Endothelial cell (in vitro differentiated cells): ENCODE data around the gene MAPK8IP1. TPM values are rescaled to one million over a fixed set of nuclear protein-coding genes. Genes with fewer than 3 reads are reported as not detected.

Source experiments
- DNase-seq: peaks from one replicate; pipeline ENCODE4 v3.0.0; 2021; ENCODE audit warnings: low spot score
- H3K27ac Mint-ChIP-seq: one replicate; pipeline ENCODE4 v1.8.0; 2021; ENCODE audit warnings: mixed read lengths, inconsistent platforms; ENCODE audit not compliant: unreplicated experiment
- H3K27me3 Mint-ChIP-seq: one replicate; pipeline ENCODE4 v1.8.0; 2021; ENCODE audit warnings: mild to moderate bottlenecking, moderate library complexity, mixed read lengths, inconsistent platforms; ENCODE audit not compliant: unreplicated experiment
- H3K36me3 Mint-ChIP-seq: one replicate; pipeline ENCODE4 v1.8.0; 2021; ENCODE audit warnings: mild to moderate bottlenecking, low read depth, mixed read lengths, inconsistent platforms; ENCODE audit not compliant: unreplicated experiment
- H3K4me1 Mint-ChIP-seq: one replicate; pipeline ENCODE4 v1.8.0; 2021; ENCODE audit warnings: mild to moderate bottlenecking, mixed read lengths, inconsistent platforms; ENCODE audit not compliant: unreplicated experiment
- H3K4me3 Mint-ChIP-seq: one replicate; pipeline ENCODE4 v1.8.0; 2021; ENCODE audit warnings: mild to moderate bottlenecking, mixed read lengths, inconsistent platforms; ENCODE audit not compliant: unreplicated experiment
- H3K9me3 Mint-ChIP-seq: one replicate; pipeline ENCODE4 v1.8.0; 2021; ENCODE audit warnings: mixed read lengths, inconsistent platforms; ENCODE audit not compliant: unreplicated experiment
- total RNA-seq: library from RNA; stranded (reverse); fragmentation: NEBNext Ultra II Directional; extraction: Animal tissue kit (Norgen Biotek cat#: 25700); gene quantifications from one replicate; pipeline ENCODE4 v1.2.1, GENCODE V29; 2021; ENCODE audit not compliant: unreplicated experiment
- TF ChIP-seq, protein P1 (sequence below): fragments of 200-600 bp; sonication (generic); IDR thresholded peaks from one replicate; pipeline ENCODE4 v1.5.0; 2021; ENCODE audit warnings: antibody characterized with exemption; ENCODE audit not compliant: unreplicated experiment

The MAPK8IP1 gene
- total RNA-seq, 1 donor from 2014 or later: 3.7 TPM

DNA sequence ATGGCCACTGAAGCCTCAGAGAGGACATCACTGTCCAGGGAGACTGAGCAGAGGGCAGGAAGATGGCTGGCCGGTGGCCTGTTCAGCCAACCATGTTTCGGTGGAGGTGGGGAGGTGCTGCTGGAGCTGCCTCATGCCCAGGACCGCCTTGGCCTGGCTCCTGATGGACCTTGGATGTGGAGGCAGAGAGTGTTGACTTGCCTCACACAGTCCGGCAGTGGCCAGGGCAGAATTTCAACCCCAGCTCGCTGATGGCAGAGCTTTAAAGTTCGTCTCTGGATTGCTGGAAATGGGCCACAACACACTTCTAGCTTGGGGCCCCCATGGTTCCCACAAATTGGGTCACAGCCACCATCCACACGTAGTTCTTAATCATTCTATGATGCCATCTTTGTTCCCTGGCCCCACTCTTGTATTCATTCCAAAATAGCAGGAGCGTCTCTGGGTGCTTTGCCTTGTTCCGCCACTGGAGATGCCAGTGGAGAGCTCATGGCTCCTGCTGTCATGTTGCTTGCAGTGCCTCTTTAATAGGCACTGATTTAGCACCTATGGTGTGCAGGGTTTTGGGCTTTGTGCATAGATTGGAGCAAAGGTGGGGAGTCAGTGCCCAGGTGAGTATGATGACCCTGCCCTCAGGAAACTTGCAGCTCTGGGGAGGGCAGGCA lies 5.6 kb downstream of the MAPK8IP1 start:
- H3K27me3 Mint-ChIP-seq: peaks cover 17% of the 10 kb centered on the region
- H3K4me3 Mint-ChIP-seq: no peak overlapping the region
- DNase-seq: no peak
- H3K9me3 Mint-ChIP-seq: no peaks in the 10 kb centered on the region
- no peaks in the 10 kb centered on the region for H3K4me1 Mint-ChIP-seq
- H3K36me3 Mint-ChIP-seq: peaks cover 3% of the 10 kb centered on the region
- H3K27ac Mint-ChIP-seq: no peak overlapping the region
- TF ChIP-seq, protein P1, sequence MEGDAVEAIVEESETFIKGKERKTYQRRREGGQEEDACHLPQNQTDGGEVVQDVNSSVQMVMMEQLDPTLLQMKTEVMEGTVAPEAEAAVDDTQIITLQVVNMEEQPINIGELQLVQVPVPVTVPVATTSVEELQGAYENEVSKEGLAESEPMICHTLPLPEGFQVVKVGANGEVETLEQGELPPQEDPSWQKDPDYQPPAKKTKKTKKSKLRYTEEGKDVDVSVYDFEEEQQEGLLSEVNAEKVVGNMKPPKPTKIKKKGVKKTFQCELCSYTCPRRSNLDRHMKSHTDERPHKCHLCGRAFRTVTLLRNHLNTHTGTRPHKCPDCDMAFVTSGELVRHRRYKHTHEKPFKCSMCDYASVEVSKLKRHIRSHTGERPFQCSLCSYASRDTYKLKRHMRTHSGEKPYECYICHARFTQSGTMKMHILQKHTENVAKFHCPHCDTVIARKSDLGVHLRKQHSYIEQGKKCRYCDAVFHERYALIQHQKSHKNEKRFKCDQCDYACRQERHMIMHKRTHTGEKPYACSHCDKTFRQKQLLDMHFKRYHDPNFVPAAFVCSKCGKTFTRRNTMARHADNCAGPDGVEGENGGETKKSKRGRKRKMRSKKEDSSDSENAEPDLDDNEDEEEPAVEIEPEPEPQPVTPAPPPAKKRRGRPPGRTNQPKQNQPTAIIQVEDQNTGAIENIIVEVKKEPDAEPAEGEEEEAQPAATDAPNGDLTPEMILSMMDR: no peak

DNA sequence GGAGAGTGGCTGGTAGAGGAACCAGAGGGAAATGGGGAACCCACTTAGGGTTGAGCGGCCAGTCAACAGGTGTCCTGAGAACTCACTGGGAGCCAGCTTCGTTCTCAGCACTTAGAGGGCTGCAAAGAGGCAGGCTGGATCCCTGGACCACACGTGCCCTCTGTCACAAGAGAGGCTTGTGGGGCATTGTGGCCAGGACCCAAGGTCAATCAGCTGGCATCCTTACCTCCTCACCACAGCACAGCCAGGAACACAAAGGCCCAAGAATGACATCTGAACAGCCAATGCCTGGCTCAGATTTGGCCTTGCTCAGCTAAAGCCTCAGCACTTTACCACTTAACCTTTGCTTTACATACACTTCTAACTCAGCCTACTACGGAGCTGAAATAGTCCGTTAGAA lies 7.4 kb downstream of the MAPK8IP1 start:
- peaks cover 3% of the 10 kb centered on the region for H3K36me3 Mint-ChIP-seq
- H3K27ac Mint-ChIP-seq: no peak overlapping the region
- H3K4me1 Mint-ChIP-seq: no peaks in the 10 kb centered on the region
- no peaks in the 10 kb centered on the region for H3K9me3 Mint-ChIP-seq
- H3K4me3 Mint-ChIP-seq: no peak overlapping the region
- H3K27me3 Mint-ChIP-seq: peaks cover 18% of the 10 kb centered on the region
- DNase-seq: no peak
- TF ChIP-seq, protein P1: no peak

DNA sequence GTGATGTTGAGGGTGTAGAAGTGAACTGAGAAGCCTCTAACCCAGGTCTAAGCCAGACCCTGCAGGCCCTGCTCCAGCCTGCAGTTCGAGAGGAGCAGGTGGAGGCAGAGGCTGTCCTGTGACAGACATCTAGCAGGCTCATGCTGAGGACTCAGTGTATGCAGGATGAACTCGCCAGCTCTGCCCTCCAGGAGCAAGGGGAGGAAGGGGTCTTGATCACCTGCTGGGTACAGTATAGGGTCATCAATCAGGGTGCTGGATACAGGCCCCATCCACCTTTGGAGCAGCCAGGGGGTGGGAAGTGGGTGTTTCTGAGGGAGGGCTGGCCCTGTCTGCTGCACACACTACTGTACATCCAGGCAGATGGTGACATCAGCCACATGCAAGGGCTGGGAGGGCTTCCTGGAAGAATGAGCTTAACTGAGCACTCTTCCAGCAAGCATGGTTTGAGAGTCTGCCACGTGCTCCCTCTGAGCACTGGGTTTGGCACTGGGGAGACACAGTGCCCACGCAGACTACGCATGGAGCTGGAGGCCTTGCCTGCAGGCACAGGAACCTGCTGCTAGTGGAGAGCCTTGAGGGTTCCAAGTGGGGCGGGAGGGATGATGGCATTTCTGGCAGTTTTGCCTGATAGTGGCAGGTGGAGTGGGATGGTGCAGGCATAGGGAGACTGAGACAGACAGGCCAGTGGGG lies 9.2 kb downstream of the MAPK8IP1 start:
- TF ChIP-seq, protein P1: no peak
- peaks cover 3% of the 10 kb centered on the region for H3K36me3 Mint-ChIP-seq
- H3K9me3 Mint-ChIP-seq: no peaks in the 10 kb centered on the region
- peaks cover 20% of the 10 kb centered on the region for H3K27me3 Mint-ChIP-seq
- DNase-seq: no peak
- H3K27ac Mint-ChIP-seq: no peak overlapping the region
- H3K4me1 Mint-ChIP-seq: no peaks in the 10 kb centered on the region
- no peak overlapping the region for H3K4me3 Mint-ChIP-seq

DNA sequence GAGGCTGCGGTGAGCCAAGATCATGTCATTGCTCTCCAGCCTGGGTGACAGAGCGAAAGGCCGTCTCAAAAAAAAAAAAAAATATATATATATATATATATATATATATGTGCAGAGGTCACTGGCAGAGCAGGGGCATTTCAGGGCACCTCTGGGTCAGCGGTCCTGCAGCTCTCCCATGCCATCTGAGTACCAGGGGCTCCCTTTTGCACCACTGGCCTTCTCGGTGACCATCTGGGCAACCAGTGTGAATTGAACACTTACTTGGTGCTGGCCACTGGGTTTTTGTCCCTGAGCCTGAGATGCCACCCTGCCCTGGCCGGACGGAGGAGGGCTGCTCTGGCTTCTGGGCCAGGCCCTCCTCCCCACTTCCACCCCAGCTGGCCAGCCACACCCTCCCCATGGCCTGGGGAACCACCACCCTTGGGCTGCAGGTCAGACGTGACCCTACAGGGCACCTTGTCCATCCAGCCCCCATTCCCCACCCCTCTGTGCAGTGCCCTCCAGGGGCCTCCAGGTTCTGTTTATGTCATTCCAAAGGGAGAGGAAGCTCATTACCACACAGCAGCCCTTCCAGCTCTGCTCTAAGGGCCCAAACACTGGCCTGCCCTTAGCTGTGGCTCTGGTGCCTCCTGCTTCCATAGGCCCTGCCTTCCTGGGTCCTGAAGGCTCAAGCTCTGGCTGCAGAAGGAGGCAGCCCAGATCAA lies 10.3 kb downstream of the MAPK8IP1 start:
- DNase-seq: no peak
- no peak overlapping the region for H3K27ac Mint-ChIP-seq
- peaks cover 23% of the 10 kb centered on the region for H3K27me3 Mint-ChIP-seq
- no peak overlapping the region for H3K4me3 Mint-ChIP-seq
- peaks cover 3% of the 10 kb centered on the region for H3K36me3 Mint-ChIP-seq
- H3K9me3 Mint-ChIP-seq: no peaks in the 10 kb centered on the region
- peaks cover 2% of the 10 kb centered on the region for H3K4me1 Mint-ChIP-seq
- TF ChIP-seq, protein P1: no peak
